ENCODE data around the gene EPB41L4A.

The EPB41L4A gene

DNA sequence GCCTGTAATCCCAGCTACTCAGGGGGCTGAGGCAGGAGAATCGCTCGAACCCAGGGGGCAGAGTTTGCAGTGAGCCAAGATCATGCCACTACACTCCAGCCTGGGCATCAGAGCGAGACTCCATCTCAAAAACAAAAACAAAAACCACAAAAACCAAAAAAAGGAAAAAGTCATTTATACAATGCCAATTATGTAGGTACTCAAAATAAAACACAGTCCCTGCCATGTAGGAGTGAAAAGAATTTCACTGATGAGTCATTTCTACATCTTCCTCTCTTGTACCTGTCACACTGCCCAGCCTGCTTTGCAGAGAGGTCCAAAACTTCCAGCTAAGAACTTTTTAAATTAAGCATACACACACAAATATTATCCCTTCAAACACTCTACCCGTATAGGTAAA is 215.8 kb downstream of the EPB41L4A start:
- Histone ChIP-seq H3K4me1 (ENCODE audit: low read length) (no peaks in the 10 kb centered on the region), H3K36me3 (replicated peaks; ENCODE audit: insufficient read depth, low read length) (no peaks in the 10 kb centered on the region), H3K4me3 (ENCODE audit: low read length) (no peak overlapping the region), H3K9ac (ENCODE audit: low read length) (no peak overlapping the region), H3K4me2 (ENCODE audit: low read depth, low read length) (no peak overlapping the region), H2AFZ (ENCODE audit: low read length) (no peak overlapping the region), H3K27me3 (replicated peaks; ENCODE audit: insufficient read depth, low read length) (no peaks in the 10 kb centered on the region), H4K20me1 (ENCODE audit: insufficient read depth, low read length) (no peaks in the 10 kb centered on the region), H3F3A (ENCODE audit: insufficient read depth, low read length) (no peaks in the 10 kb centered on the region), H3K27ac (ENCODE audit: low read length) (no peak overlapping the region), H3K9me3 (replicated peaks; ENCODE audit: insufficient read depth, low read length) (no peaks in the 10 kb centered on the region), H3K9me2 (replicated peaks; ENCODE audit: insufficient read depth, low read length) (no peaks in the 10 kb centered on the region), H3K79me2 (ENCODE audit: low read length) (no peaks in the 10 kb centered on the region)
- DNase-seq, result no peak
- TF ChIP-seq CTCF (IDR thresholded peaks at IDR 0.05; ENCODE audit: low read length) (no peak), EZH2phosphoT487 (IDR thresholded peaks at IDR 0.05; ENCODE audit: low read length) (no peak), EZH2 (optimal IDR thresholded peaks at IDR 0.05; ENCODE audit: low read depth, low read length) (no peak)

- TF ChIP-seq EZH2phosphoT487 (IDR thresholded peaks at IDR 0.05; ENCODE audit: low read length) (no peak), CTCF (IDR thresholded peaks at IDR 0.05; ENCODE audit: low read length) (no peak), EZH2 (optimal IDR thresholded peaks at IDR 0.05; ENCODE audit: low read depth, low read length) (no peak)
- Histone ChIP-seq H3K27ac (ENCODE audit: low read length) (no peak overlapping the region), H3K4me1 (ENCODE audit: low read length) (no peaks in the 10 kb centered on the region), H3K9me2 (replicated peaks; ENCODE audit: insufficient read depth, low read length) (no peaks in the 10 kb centered on the region), H3K9me3 (replicated peaks; ENCODE audit: insufficient read depth, low read length) (no peaks in the 10 kb centered on the region), H3K4me3 (ENCODE audit: low read length) (no peak overlapping the region), H3K36me3 (replicated peaks; ENCODE audit: insufficient read depth, low read length) (no peaks in the 10 kb centered on the region), H2AFZ (ENCODE audit: low read length) (no peak overlapping the region), H3K9ac (ENCODE audit: low read length) (no peak overlapping the region), H4K20me1 (ENCODE audit: insufficient read depth, low read length) (no peaks in the 10 kb centered on the region), H3F3A (ENCODE audit: insufficient read depth, low read length) (no peaks in the 10 kb centered on the region), H3K27me3 (replicated peaks; ENCODE audit: insufficient read depth, low read length) (no peaks in the 10 kb centered on the region), H3K4me2 (ENCODE audit: low read depth, low read length) (no peak overlapping the region), H3K79me2 (ENCODE audit: low read length) (no peaks in the 10 kb centered on the region)
- DNase-seq, result no peak
These were observed 216.4 kb downstream of the EPB41L4A start for GRCh38 chr5:112202694-112203093.

DNA sequence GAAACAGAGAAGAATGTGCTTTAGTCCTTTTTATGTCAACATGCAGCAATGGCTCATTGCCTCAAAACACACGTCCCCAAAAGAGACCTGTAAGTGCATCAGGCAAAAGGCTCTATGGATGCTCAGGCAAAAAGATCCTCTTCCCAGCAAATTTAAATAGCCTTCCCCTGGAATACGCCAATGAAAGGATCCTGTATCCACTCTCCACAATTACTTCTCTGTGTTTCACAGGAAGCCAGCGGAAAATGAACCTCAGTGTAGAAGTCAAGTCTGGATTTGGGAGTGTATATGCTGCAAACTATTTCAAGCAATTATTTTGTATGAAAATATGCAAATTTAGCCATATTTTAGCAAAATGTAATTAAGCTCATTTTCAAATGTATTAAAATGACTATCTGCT is 217.9 kb downstream of the EPB41L4A start:
- H3F3A ChIP-seq (ENCODE audit: insufficient read depth, low read length), result no peaks in the 10 kb centered on the region
- no peaks in the 10 kb centered on the region for H4K20me1 ChIP-seq (ENCODE audit: insufficient read depth, low read length)
- no peak overlapping the region for H3K9ac ChIP-seq (ENCODE audit: low read length)
- H3K27me3 ChIP-seq (replicated peaks; ENCODE audit: insufficient read depth, low read length), result no peaks in the 10 kb centered on the region
- no peak for DNase-seq
- no peaks in the 10 kb centered on the region for H3K79me2 ChIP-seq (ENCODE audit: low read length)
- TF ChIP-seq EZH2 (optimal IDR thresholded peaks at IDR 0.05; ENCODE audit: low read depth, low read length) (no peak), EZH2phosphoT487 (IDR thresholded peaks at IDR 0.05; ENCODE audit: low read length) (no peak), CTCF (IDR thresholded peaks at IDR 0.05; ENCODE audit: low read length) (no peak)
- no peaks in the 10 kb centered on the region for H3K36me3 ChIP-seq (replicated peaks; ENCODE audit: insufficient read depth, low read length)
- H2AFZ ChIP-seq (ENCODE audit: low read length), result no peak overlapping the region
- H3K4me2 ChIP-seq (ENCODE audit: low read depth, low read length), result no peak overlapping the region
- H3K4me3 ChIP-seq (ENCODE audit: low read length), result no peak overlapping the region
- H3K27ac ChIP-seq (ENCODE audit: low read length), result no peak overlapping the region
- H3K9me3 ChIP-seq (replicated peaks; ENCODE audit: insufficient read depth, low read length), result no peaks in the 10 kb centered on the region
- H3K9me2 ChIP-seq (replicated peaks; ENCODE audit: insufficient read depth, low read length), result no peaks in the 10 kb centered on the region
- H3K4me1 ChIP-seq (ENCODE audit: low read length), result no peaks in the 10 kb centered on the region
